Urothelium cell line (cell line): ENCODE results near the gene ARCN1.
"Not testable (repeated sequence)": the region's sequence is repeated elsewhere in the genome, so short reads cannot be mapped to it uniquely, and the experiment has no call there.

ENCODE experiments used
- DNase-seq: peaks from one replicate; pipeline ENCODE4 v3.0.0; 2011; ENCODE audit warnings: low spot score, mixed read lengths
- FAIRE-seq: peaks from 2 replicates; lab custom pipeline; 2011; peaks lifted over from hg19 to GRCh38; lab: Jason Lieb, UNC

Gene ARCN1

DNA sequence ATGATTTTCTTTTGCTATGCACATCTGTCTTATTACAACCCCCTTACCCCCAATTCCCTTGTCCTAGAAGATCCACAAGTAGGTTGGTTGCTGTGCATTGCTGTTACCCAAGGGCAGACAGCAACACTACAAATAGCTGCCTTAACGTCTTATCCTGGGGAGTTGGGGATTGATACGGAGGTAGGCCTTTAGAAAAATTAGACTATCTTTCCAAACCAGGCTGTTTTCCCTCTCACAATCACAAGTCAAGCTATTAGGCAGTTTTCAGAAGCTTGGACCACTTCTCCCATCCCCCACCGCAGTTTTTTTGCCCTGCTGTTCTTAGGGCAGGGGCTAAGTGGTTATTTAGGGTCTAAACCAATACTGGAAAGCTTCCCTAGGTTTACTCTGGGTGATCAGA lies 32.4 kb downstream of the ARCN1 start:
- DNase-seq (no peak), FAIRE-seq (no peak)

DNA sequence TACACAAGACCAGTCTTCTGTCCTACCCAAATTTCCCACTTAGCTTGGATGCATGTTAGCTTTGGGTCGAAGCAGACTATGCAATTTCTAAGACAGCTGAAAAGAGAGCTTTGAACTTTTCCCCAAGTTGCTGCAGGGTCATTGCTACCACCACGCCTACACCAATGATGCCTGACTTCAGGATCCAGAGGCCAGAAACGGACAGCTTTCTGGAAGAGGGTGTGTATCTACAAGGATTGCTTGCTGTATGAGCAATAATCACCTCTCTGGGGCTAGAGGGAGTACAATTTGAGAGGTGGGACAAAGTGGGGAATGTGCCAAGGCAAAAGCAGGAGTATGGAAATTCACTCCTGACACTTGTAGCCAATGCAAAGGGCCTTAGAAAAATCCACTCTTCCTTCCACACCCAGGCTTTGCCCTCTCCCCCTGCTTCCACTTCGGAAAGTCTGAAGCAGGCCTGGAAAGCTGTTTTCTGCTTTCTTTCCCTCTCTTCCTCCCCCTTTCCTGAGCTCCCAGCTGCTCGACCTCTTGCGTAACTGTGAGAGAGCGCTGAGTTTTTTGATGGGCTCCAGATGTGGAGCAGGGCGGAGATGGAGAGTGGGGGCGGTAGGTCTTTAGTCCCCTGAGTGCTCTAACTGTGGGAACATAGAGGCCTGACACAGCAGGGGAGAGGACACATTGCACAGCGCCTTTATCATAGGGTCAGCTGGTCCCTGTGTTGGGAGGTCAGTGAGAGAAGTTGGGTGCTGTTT lies 33.1 kb downstream of the ARCN1 start:
- DNase-seq = no peak
- no peak for FAIRE-seq

DNA sequence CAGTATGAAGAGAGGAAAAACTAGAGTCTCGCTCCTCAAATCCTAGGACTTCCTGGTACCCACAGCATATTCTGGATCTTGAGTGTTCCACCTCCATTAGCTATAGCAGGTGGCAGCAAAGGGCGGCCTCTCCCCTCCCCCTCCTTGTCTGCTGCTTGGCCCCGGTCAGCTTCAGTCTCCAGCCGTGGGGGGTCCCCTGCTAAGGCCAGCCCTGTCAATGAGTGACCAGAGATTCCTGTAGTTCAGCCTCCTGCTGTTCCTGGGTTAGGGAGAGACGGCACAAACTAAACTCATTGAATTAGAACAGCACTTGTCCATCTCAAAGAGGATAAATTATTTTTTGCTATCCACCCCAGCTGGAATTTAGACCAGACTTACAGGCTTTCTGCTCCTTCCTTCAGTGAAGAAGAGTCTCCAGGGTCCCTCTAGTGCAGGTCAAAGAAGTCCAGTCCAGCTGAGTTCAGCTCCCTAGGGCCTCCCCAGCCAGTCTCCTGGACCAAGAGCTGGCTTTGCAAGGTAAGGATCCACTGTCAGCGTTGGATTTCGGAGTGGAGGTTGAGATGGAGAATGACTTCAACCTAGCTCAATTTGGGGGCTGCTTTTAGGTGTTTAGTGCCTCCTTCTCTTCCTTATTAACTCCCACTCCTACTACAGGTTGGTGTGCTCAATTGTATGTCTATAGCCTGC lies 34.1 kb downstream of the ARCN1 start:
- DNase-seq (no peak), FAIRE-seq (no peak)

DNA sequence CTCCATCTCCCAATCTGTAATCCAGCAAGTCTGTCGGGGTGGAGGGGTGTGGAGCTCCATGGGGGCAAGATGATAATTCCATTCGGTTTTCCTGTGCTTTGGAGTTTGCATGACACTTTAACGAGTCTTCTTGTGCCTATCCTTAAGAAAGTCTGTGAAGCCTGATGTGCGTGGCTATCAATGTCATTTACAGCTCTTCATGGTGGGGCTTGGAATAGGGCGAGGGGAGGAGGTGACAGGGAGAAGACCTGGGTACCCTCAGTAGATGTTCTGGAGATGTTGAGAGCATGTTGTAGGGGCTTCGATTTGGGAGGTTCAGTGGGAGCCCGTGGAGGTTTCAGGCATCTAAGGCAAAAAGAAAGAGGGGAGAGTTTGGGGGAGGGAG lies 34.6 kb downstream of the ARCN1 start:
- FAIRE-seq (no peak), DNase-seq (no peak)

GRCh38 chr11:118607401-118608359 lies 35.5 kb downstream of the ARCN1 start, which contains the start of gene PHLDB1:
Gene PHLDB1, plus strand, starts transcription at chr11:118607615. Its CDS starts 6,222 bp downstream, at chr11:118613837.
- DNase-seq = peak; percentile 67
- FAIRE-seq = no peak

GRCh38 chr11:118608360-118609227 lies 36.4 kb downstream of the ARCN1 start:
- no peak for FAIRE-seq

GRCh38 chr11:118609380-118610224 lies 37.4 kb downstream of the ARCN1 start:
- FAIRE-seq = peak; percentile 84
- DNase-seq = no peak

More at GRCh38 chr11:118608360-118609227, 36.4 kb downstream of the ARCN1 start:
- DNase-seq = peak; percentile 65

DNA sequence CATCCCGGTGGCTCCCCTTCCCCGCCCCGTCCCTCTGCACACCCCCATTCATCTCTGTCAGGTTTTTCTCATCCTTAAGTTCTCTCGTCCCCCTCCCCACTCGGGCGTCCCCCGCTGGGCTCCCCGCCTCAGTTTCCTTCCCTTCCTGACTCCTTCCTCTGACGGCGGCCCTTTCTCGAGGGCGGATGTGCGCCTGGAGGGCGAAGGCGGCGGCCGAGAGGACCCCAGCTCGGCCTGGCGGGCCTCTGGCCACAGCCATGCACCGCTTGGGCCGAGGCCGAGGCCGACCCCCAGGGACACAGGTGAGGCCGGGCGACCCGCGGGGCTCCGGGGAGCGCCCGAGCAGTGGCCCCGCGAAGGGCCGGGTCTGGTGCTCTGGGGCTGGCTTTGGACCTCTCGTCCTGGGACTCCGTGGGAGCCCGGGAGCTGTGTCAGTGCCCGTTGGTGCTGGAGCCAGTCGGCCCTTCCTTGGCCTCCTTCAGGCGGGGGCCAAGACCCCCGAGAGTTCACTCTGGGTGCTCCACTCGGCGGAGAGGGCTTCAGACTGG lies 38.1 kb downstream of the ARCN1 start:
- FAIRE-seq (no peak), DNase-seq (no peak)

GRCh38 chr11:118610773-118611432 lies 38.7 kb downstream of the ARCN1 start:
- no peak for FAIRE-seq

GRCh38 chr11:118611433-118611795 lies 39.2 kb downstream of the ARCN1 start:
- DNase-seq, FAIRE-seq: not testable (repeated sequence)

More at GRCh38 chr11:118610773-118611432, 38.7 kb downstream of the ARCN1 start:
- no peak for DNase-seq

- FAIRE-seq (no peak), DNase-seq (no peak)
These were observed 40.2 kb downstream of the ARCN1 start for GRCh38 chr11:118612378-118612777.

GRCh38 chr11:118614511-118614910 lies 42.3 kb downstream of the ARCN1 start:
- no peak for DNase-seq
- FAIRE-seq = no peak

DNA sequence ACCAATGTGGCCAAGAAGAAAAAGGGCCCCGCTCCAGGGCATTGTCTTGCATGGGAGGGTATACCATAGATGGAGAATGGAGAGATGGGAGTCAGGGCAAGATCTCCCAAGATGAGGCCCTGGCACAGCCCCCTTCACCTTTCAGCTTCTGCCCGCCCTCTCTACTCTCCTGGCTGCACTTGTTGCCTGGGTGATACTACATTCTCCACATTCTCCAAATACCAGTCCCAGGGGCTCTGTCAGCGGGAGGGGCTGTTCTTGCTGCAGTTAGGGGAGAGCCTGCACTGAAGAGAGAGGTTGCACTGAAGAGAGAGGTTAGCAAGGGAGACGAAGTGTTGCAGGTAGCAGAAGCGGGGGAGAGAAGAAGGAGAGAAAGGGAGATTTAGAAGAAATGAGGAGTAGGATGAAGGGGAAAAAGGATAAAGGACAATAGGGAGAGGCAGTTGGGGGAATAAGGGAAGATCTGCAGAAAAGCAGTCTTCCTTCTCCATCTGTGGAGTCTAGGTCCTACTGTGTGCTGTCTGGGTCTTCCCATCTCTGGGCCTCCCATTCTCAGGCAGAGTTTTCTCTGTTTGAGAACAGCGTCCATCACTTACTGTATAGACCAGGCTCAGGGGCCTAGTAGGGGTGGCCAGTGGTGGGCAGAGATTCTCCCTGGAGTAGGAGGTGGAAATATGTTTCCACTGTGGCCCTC lies 43.2 kb downstream of the ARCN1 start:
- FAIRE-seq = no peak
- DNase-seq = peak; percentile 63

- DNase-seq = no peak
- FAIRE-seq = no peak
These were observed 43.8 kb downstream of the ARCN1 start for GRCh38 chr11:118615976-118616371.

- no peak for DNase-seq
- FAIRE-seq = no peak
These were observed 46.1 kb downstream of the ARCN1 start for GRCh38 chr11:118618115-118618990.

- no peak for FAIRE-seq
- DNase-seq = peak; percentile 66
These were observed 46.8 kb downstream of the ARCN1 start for GRCh38 chr11:118618991-118619375.
